ENCODE results near the gene PTPN14.

GRCh38 chr1:214473387-214473786 is 78.0 kb downstream of the PTPN14 start:
- no peak for TF ChIP-seq CTCF (IDR thresholded peaks at IDR 0.05)
- TF ChIP-seq POLR2A (IDR thresholded peaks at IDR 0.05): no peak
